Measurements from ENCODE around the gene SACM1L.

Gene SACM1L

DNA sequence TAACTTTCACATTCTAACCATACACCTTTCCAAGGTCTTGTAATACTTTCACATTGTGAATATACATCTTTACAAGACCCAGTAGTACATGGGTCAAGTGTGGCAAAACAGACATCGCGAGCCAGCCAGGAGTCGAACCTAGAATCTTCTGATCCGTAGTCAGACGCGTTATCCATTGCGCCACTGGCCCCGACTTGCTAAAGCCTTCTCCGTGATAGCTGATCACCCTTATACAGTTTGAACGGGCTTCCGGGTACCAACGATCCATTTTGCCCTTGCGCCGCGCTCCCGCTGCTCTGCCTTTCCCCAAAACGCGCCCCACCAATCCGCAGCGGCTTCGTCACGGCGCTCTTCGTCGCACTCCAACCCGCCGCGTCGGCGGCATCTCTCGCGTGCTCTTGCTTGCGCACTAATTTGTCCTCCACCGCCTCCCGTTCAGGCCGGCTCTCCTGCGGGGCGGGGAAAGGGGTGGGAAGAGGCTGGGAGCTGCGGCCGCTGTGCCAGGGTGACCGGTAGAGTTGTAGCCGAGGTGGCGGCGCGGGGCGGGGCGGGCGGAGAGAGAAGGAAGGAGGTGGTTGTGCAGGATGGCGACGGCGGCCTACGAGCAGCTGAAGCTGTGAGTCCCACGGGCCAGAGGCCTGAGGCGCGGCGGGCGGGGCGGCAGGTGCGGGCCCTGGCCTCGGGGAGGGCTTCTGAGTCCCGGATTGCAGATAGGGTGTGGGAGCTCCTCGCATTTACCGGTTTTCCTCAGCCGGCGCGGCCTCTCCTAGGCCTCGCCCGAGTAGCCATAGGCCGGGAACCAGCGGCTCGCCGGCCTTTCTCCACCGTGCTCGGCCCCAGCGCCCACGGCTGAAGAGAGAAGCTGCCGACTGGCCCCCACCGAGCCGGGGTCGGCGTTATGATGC, at the start of gene SACM1L:
Gene SACM1L, plus strand, starts transcription at position 515 of the 905 bp plus-strand sequence. Its CDS starts 70 bp downstream, at position 585.
- peak; percentile 89 for DNase-seq (ENCODE audit: extremely low spot score)
- TF ChIP-seq FOXM1 (IDR thresholded peaks at IDR 0.05; ENCODE audit: borderline replicate concordance) (no peak; the same call in 1 of the 2 replicates), ZNF384 (IDR thresholded peaks at IDR 0.05) (no peak), CTBP1 (IDR thresholded peaks at IDR 0.05; ENCODE audit: borderline replicate concordance) (peak; percentile 84), ARNT (IDR thresholded peaks at IDR 0.05) (peak; percentile 29; the same call in 1 of the 2 replicates), L3MBTL2 (conservative IDR thresholded peaks at IDR 0.05) (peak; percentile 92), ELF4 (IDR thresholded peaks at IDR 0.05) (peak; percentile 98), BHLHE40 (IDR thresholded peaks at IDR 0.05; ENCODE audit: borderline replicate concordance) (no peak)
- POLR2A ChIA-PET, result interaction anchor here (0.5 to 1.4 kb wide), 5 partner anchors 13 to 182 kb away, joined by 3 to 5 read pairs (median 3); no protein-coding TSS in a partner anchor
- CTCF ChIA-PET, result interaction anchor here (0.6 kb wide), 1 partner anchor 43 kb away, joined by 3 read pairs; no protein-coding TSS in a partner anchor

DNA sequence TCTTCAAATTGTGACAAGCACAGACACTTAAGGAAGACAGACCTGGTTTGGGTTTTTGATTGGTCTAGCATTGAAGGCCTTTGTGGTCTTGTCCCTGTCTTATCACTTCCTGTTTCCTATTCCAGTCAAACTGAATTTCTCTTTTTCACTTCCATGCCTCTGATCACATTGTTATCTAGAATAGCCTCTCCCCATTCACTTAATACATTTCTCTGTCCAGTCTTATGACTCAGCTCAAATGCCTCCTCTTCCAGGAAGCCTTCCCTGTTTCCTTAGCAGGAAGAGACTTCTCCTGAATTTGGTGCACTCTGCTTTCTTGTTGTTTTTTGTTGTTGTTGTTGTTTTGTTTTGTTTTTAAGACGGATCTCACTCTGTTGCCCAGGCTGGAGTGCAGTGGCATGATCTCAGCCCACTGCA, 49.1 kb upstream of the SACM1L start:
- ChIA-PET CTCF (no interaction called here), POLR2A (no interaction called here)
- no peak for TF ChIP-seq L3MBTL2 (conservative IDR thresholded peaks at IDR 0.05)
- TF ChIP-seq SUZ12 (IDR thresholded peaks at IDR 0.05), result no peak
- no peak for TF ChIP-seq LEF1 (IDR thresholded peaks at IDR 0.05; ENCODE audit: borderline replicate concordance)
- TF ChIP-seq CTBP1 (IDR thresholded peaks at IDR 0.05; ENCODE audit: borderline replicate concordance), result no peak
- TF ChIP-seq ELF4 (IDR thresholded peaks at IDR 0.05), result no peak
- no peak for TF ChIP-seq SP1 (IDR thresholded peaks at IDR 0.05)
- no peak for TF ChIP-seq TARDBP (IDR thresholded peaks at IDR 0.05)
- TF ChIP-seq BHLHE40 (IDR thresholded peaks at IDR 0.05; ENCODE audit: borderline replicate concordance), result no peak
- TF ChIP-seq FOXA1 (IDR thresholded peaks at IDR 0.05), result no peak
- TF ChIP-seq FOXM1 (IDR thresholded peaks at IDR 0.05; ENCODE audit: borderline replicate concordance), result no peak
- TF ChIP-seq HDGF (IDR thresholded peaks at IDR 0.05; ENCODE audit: borderline replicate concordance), result no peak
- TF ChIP-seq NFRKB (IDR thresholded peaks at IDR 0.05), result no peak
- TF ChIP-seq ARNT (IDR thresholded peaks at IDR 0.05), result no peak
- TF ChIP-seq PKNOX1 (IDR thresholded peaks at IDR 0.05), result no peak
- no peak for TF ChIP-seq ZNF384 (IDR thresholded peaks at IDR 0.05)
- TF ChIP-seq FOXK2 (IDR thresholded peaks at IDR 0.05), result no peak
- no peak for DNase-seq (ENCODE audit: extremely low spot score)

- ChIA-PET POLR2A (no interaction called here), CTCF (interaction anchor here (1.0 kb wide), 1 partner anchor 10 kb away, joined by 3 read pairs; no protein-coding TSS in a partner anchor)
- no peak for TF ChIP-seq CTBP1 (IDR thresholded peaks at IDR 0.05; ENCODE audit: borderline replicate concordance)
- no peak for TF ChIP-seq FOXM1 (IDR thresholded peaks at IDR 0.05; ENCODE audit: borderline replicate concordance)
- TF ChIP-seq TARDBP (IDR thresholded peaks at IDR 0.05), result no peak
- no peak for TF ChIP-seq ZNF384 (IDR thresholded peaks at IDR 0.05)
- no peak for TF ChIP-seq BHLHE40 (IDR thresholded peaks at IDR 0.05; ENCODE audit: borderline replicate concordance)
- TF ChIP-seq SUZ12 (IDR thresholded peaks at IDR 0.05), result no peak
- TF ChIP-seq SP1 (IDR thresholded peaks at IDR 0.05), result no peak
- no peak for TF ChIP-seq NFRKB (IDR thresholded peaks at IDR 0.05)
- no peak for DNase-seq (ENCODE audit: extremely low spot score)
These were observed 48.4 kb upstream of the SACM1L start for GRCh38 chr3:45640724-45641361.

GRCh38 chr3:45641756-45642155, 47.4 kb upstream of the SACM1L start:
- TF ChIP-seq ARNT (IDR thresholded peaks at IDR 0.05) (no peak), L3MBTL2 (conservative IDR thresholded peaks at IDR 0.05) (no peak), HDGF (IDR thresholded peaks at IDR 0.05; ENCODE audit: borderline replicate concordance) (no peak), FOXM1 (IDR thresholded peaks at IDR 0.05; ENCODE audit: borderline replicate concordance) (no peak)
- ChIA-PET CTCF (interaction anchor here (0.6 to 1.0 kb wide), 2 partner anchors 11 to 676 kb away, joined by 3 read pairs; no protein-coding TSS in a partner anchor), POLR2A (no interaction called here)
- no peak for DNase-seq (ENCODE audit: extremely low spot score)

GRCh38 chr3:45642731-45643152, 46.5 kb upstream of the SACM1L start:
- TF ChIP-seq PKNOX1 (IDR thresholded peaks at IDR 0.05), result no peak
- no peak for TF ChIP-seq ELF4 (IDR thresholded peaks at IDR 0.05)
- no peak for TF ChIP-seq FOXM1 (IDR thresholded peaks at IDR 0.05; ENCODE audit: borderline replicate concordance)
- no peak for TF ChIP-seq ZNF384 (IDR thresholded peaks at IDR 0.05)
- no peak for TF ChIP-seq SUZ12 (IDR thresholded peaks at IDR 0.05)
- TF ChIP-seq TARDBP (IDR thresholded peaks at IDR 0.05), result no peak
- TF ChIP-seq NFRKB (IDR thresholded peaks at IDR 0.05), result no peak
- no peak for TF ChIP-seq L3MBTL2 (conservative IDR thresholded peaks at IDR 0.05)
- no peak for TF ChIP-seq BHLHE40 (IDR thresholded peaks at IDR 0.05; ENCODE audit: borderline replicate concordance)
- TF ChIP-seq CTBP1 (IDR thresholded peaks at IDR 0.05; ENCODE audit: borderline replicate concordance), result no peak
- no peak for TF ChIP-seq FOXK2 (IDR thresholded peaks at IDR 0.05)
- TF ChIP-seq HDGF (IDR thresholded peaks at IDR 0.05; ENCODE audit: borderline replicate concordance), result no peak
- ChIA-PET CTCF (no interaction called here), POLR2A (no interaction called here)
- DNase-seq (ENCODE audit: extremely low spot score), result no peak
